Spleen (tissue), 11 donors: ENCODE results near the gene OR5M10. TPM values are rescaled to one million over a fixed set of nuclear protein-coding genes. Genes with fewer than 3 reads are reported as not detected.
"Not testable (repeated sequence)": the region's sequence is repeated elsewhere in the genome, so short reads cannot be mapped to it uniquely, and the experiment has no call there.

Experiments used
- DNase-seq: peaks from one replicate; pipeline ENCODE4 v3.0.0-alpha.2; 2020
- H3K27ac ChIP-seq, 8 donors: fragments of 200-600 bp; sonication (generic) in 7 of 8; 1 replicate in 4 of 8; 2 replicates in 4 of 8; pipeline versions ENCODE4 v1.5.0 to v1.8.0; 2016 to 2021; ENCODE audit warnings: inconsistent platforms in 4 of 8, mild to moderate bottlenecking in 4 of 8, moderate library complexity in 1 of 8
- H3K27me3 ChIP-seq, 7 donors: fragments of 200-600 bp; sonication (generic) in 6 of 7; replicated peaks in 1 of 7; 1 replicate in 4 of 7; 2 replicates in 3 of 7; pipeline versions ENCODE4 v1.5.0 to v1.8.0; 2016 to 2021; ENCODE audit warnings: inconsistent platforms in 3 of 7, mild to moderate bottlenecking in 1 of 7
- H3K36me3 ChIP-seq, 6 donors: fragments of 200-600 bp; sonication (generic) in 5 of 6; 1 replicate in 4 of 6; 2 replicates in 2 of 6; pipeline versions ENCODE4 v1.5.0 to v1.8.0; 2016 to 2021; ENCODE audit warnings: inconsistent platforms in 2 of 6
- H3K4me1 ChIP-seq, 6 donors: fragments of 200-600 bp; sonication (generic) in 5 of 6; 1 replicate in 3 of 6; 2 replicates in 3 of 6; pipeline versions ENCODE4 v1.5.0 to v1.8.0; 2016 to 2021; ENCODE audit warnings: inconsistent platforms in 3 of 6
- H3K4me3 ChIP-seq, 8 donors: fragments of 200-600 bp; sonication (generic) in 7 of 8; 1 replicate in 4 of 8; 2 replicates in 4 of 8; pipeline versions ENCODE4 v1.5.0 to v1.8.0; 2016 to 2021; ENCODE audit warnings: inconsistent platforms in 4 of 8, mild to moderate bottlenecking in 4 of 8, moderate library complexity in 2 of 8
- H3K9me3 ChIP-seq, 8 donors: fragments of 200-600 bp; sonication (generic) in 7 of 8; 1 replicate in 4 of 8; 2 replicates in 4 of 8; pipeline versions ENCODE4 v1.5.0 to v1.8.0; 2016 to 2021; ENCODE audit warnings: inconsistent platforms in 4 of 8
- CTCF ChIP-seq, 11 experiments: fragments of 200-600 bp in 7 of 11; fragments of 450-650 bp in 4 of 11; sonication (generic) in 4 of 11; IDR thresholded peaks in 8 of 11; conservative IDR thresholded peaks in 3 of 11; 1 replicate in 7 of 11; 2 replicates in 4 of 11; pipeline versions ENCODE4 v1.4.0 to v1.8.0; 2016 to 2021; ENCODE audit warnings: antibody characterized with exemption in 11 of 11, inconsistent platforms in 4 of 11, mild to moderate bottlenecking in 1 of 11
- POLR2A ChIP-seq, 3 donors: fragments of 450-650 bp; IDR thresholded peaks; one replicate each; pipeline ENCODE4 v1.5.1; 2017; ENCODE audit warnings: antibody characterized with exemption in 3 of 3, mild to moderate bottlenecking in 1 of 3
- POLR2AphosphoS5 ChIP-seq, 3 donors: sonication (generic); formaldehyde crosslinking; IDR thresholded peaks; one replicate each; pipeline ENCODE4 v1.5.1; 2017; ENCODE audit warnings: antibody characterized with exemption in 3 of 3
- WGBS, 5 donors: extraction: QIAGEN DNeasy Blood & Tissue Kit in 3 of 5; methylation state at CpG; one replicate each; pipeline versions ENCODE4 v1.1.5 to v1.1.7; 2013 to 2018; 5-methylcytosine and 5-hydroxymethylcytosine counted together
- intact Hi-C: fragments of 100-400 bp; cut with DNase I; formaldehyde crosslinking; loops from one replicate; pipeline ENCODE4 v1.15.0; 2023; ENCODE audit warnings: low total_unique reads
- polyA plus RNA-seq, 3 donors: library from polyadenylated mRNA; stranded (reverse); fragments of 200-250 nt; gene quantifications; one replicate each; pipeline ENCODE4 v1.2.1, GENCODE V29; 2013
- total RNA-seq, 7 donors: library from RNA; depleted of rRNA in 3 of 7; stranded (reverse); fragments of >200 nt in 3 of 7; fragmentation: NEBNext Ultra II Directional in 4 of 7; extraction: Animal tissue kit (Norgen Biotek cat#: 25700) in 4 of 7; gene quantifications; one replicate each; pipeline versions ENCODE4 v1.1.0 to v1.2.1, GENCODE V29; 2016 to 2021
- donor health status: healthy with polysubstance abuse.
- donor health status: DM: no; HTN: no; CAD: no; lungs with moderate emphysema.
- donor health status: DM: no; HTN: no; CAD: no.
- donor health status: Bipolar disorder and iron deficiency.
- donor health status: healthy.
- donor health status: DM: no; HTN: no; CAD: no.
- donor health status: DM: yes; HTN: yes; CAD: no.

The OR5M10 gene
- total and polyA plus RNA-seq, 10 donors: not detected

GRCh38 chr11:56558574-56558973 is 18.9 kb downstream of the OR5M10 start:
- H3K27me3 ChIP-seq: no peaks in the 10 kb centered on the region
- 67 to 79% (median 72%) methylated on average over 6 of the region's 6 CpGs for WGBS, 5 donors
- intact Hi-C loops: no loop called here

GRCh38 chr11:56554691-56555090 is 22.8 kb downstream of the OR5M10 start:
- H3K4me1 ChIP-seq, H3K4me3 ChIP-seq, intact Hi-C loops, H3K36me3 ChIP-seq, H3K27ac ChIP-seq, H3K27me3 ChIP-seq, DNase-seq: not testable (repeated sequence)
- peaks cover 0 to 37% (median 0%) of the 10 kb centered on the region in 8 donors for H3K9me3 ChIP-seq
- WGBS, 5 donors: 81 to 90% (median 87%) methylated on average over 13 of the region's 13 CpGs

More at GRCh38 chr11:56558574-56558973, 18.9 kb downstream of the OR5M10 start:
- no peak for TF ChIP-seq CTCF (IDR thresholded peaks at IDR 0.05 in 8 of 11, conservative IDR thresholded peaks at IDR 0.05 in 3 of 11)
- no peak for TF ChIP-seq POLR2A (IDR thresholded peaks at IDR 0.05)
- TF ChIP-seq POLR2AphosphoS5 (IDR thresholded peaks at IDR 0.05): no peak
- DNase-seq: no peak
- no peaks in the 10 kb centered on the region for H3K4me1 ChIP-seq
- no peak overlapping the region for H3K27ac ChIP-seq
- H3K36me3 ChIP-seq: no peaks in the 10 kb centered on the region
- no peak overlapping the region for H3K4me3 ChIP-seq
- H3K9me3 ChIP-seq: peaks cover 0 to 52% (median 5%) of the 10 kb centered on the region in 8 donors

- intact Hi-C loops: no loop called here
- DNase-seq: no peak
- WGBS, 5 donors: 83 to 95% (median 89%) methylated on average over 6 of the region's 6 CpGs
- no peak overlapping the region for H3K4me3 ChIP-seq
- peaks cover 0 to 32% (median 10%) of the 10 kb centered on the region in 8 donors for H3K9me3 ChIP-seq
- no peaks in the 10 kb centered on the region for H3K4me1 ChIP-seq
- TF ChIP-seq POLR2A (IDR thresholded peaks at IDR 0.05) (no peak), CTCF (IDR thresholded peaks at IDR 0.05 in 8 of 11, conservative IDR thresholded peaks at IDR 0.05 in 3 of 11) (no peak), POLR2AphosphoS5 (IDR thresholded peaks at IDR 0.05) (no peak)
- H3K27me3 ChIP-seq: no peaks in the 10 kb centered on the region
- H3K36me3 ChIP-seq: no peaks in the 10 kb centered on the region
- no peak overlapping the region for H3K27ac ChIP-seq
These were observed 32.0 kb downstream of the OR5M10 start for GRCh38 chr11:56545531-56545930.

- peaks cover 0 to 32% (median 10%) of the 10 kb centered on the region in 8 donors for H3K9me3 ChIP-seq
- no peaks in the 10 kb centered on the region for H3K4me1 ChIP-seq
- TF ChIP-seq POLR2AphosphoS5 (IDR thresholded peaks at IDR 0.05) (no peak), POLR2A (IDR thresholded peaks at IDR 0.05) (no peak), CTCF (IDR thresholded peaks at IDR 0.05 in 8 of 11, conservative IDR thresholded peaks at IDR 0.05 in 3 of 11) (no peak)
- WGBS, 5 donors: 86 to 100% (median 93%) methylated on average over 1 of the region's 1 CpG
- no peak overlapping the region for H3K27ac ChIP-seq
- intact Hi-C loops: no loop called here
- H3K36me3 ChIP-seq: no peaks in the 10 kb centered on the region
- H3K4me3 ChIP-seq: no peak overlapping the region
- H3K27me3 ChIP-seq: no peaks in the 10 kb centered on the region
- no peak for DNase-seq
These were observed 33.8 kb downstream of the OR5M10 start for GRCh38 chr11:56543739-56544138.

- 75 to 91% (median 88%) methylated on average over 2 of the region's 2 CpGs for WGBS, 5 donors
- H3K4me3 ChIP-seq: no peak within 1 kb of the TSS
- DNase-seq: no peak
- H3K27ac ChIP-seq: no peak within 1 kb of the TSS
- intact Hi-C loops: no loop called here
- peaks cover 0 to 29% (median 7%) of the 10 kb centered on the region in 8 donors for H3K9me3 ChIP-seq
- no peaks in the 10 kb centered on the region for H3K4me1 ChIP-seq
- no peaks in the 10 kb centered on the region for H3K27me3 ChIP-seq
- no peak for TF ChIP-seq POLR2A (IDR thresholded peaks at IDR 0.05)
- TF ChIP-seq POLR2AphosphoS5 (IDR thresholded peaks at IDR 0.05): no peak
- TF ChIP-seq CTCF (IDR thresholded peaks at IDR 0.05 in 8 of 11, conservative IDR thresholded peaks at IDR 0.05 in 3 of 11): no peak
- no peaks in the 10 kb centered on the region for H3K36me3 ChIP-seq
These were observed 34.4 kb downstream of the OR5M10 start, which contains the start of gene OR5M11 for GRCh38 chr11:56543157-56543556. Gene OR5M11, minus strand, starts transcription at chr11:56543257. Its CDS starts 0 bp downstream, at chr11:56543257.
